ENCODE results near the gene CDC42SE2. TPM values are rescaled to one million over a fixed set of nuclear protein-coding genes. Genes with fewer than 3 reads are reported as not detected.

Gene CDC42SE2
- total RNA-seq, 4 donors from 2014 or later = 25.2 to 38.7 (median 30.1) TPM

DNA sequence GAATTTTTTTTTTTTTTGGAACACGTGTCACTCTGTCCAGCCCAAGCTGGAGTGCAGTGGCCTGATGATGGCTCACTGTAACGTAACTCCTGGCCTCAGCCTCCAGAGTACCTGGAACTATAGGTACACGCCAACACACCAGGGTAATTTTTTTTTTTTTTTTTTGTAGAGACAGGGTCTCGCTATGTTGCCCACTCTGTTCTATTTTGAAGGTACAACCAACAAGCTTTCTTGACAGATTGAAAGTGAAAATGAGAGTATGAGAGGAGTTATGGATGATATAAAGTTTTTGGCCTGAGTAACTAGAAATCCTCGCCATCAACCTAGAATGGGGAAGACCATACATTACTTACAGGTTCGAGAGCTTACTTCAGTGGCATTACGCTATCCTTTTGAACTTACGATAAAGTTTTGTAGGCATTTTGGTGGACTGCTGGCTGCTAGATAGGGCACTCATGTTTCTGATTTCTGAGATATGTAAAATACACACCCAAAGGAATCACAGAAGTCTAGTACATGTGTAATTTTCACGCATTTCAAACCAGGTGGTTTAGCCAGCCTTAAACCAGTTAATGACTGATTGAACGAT lies 806 bp upstream of the CDC42SE2 start:
- peak overlapping the region; percentile 71 to 93 for H3K4me3 ChIP-seq
- peak overlapping the region; percentile 5 to 91 (median 88) for H3K27ac ChIP-seq
- 25 to 28% methylated on average over 8 to 9 of the region's 10 CpGs for whole genome bisulfite sequencing, 2 donors (ENCODE audit: low coverage in 1 of 2)

DNA sequence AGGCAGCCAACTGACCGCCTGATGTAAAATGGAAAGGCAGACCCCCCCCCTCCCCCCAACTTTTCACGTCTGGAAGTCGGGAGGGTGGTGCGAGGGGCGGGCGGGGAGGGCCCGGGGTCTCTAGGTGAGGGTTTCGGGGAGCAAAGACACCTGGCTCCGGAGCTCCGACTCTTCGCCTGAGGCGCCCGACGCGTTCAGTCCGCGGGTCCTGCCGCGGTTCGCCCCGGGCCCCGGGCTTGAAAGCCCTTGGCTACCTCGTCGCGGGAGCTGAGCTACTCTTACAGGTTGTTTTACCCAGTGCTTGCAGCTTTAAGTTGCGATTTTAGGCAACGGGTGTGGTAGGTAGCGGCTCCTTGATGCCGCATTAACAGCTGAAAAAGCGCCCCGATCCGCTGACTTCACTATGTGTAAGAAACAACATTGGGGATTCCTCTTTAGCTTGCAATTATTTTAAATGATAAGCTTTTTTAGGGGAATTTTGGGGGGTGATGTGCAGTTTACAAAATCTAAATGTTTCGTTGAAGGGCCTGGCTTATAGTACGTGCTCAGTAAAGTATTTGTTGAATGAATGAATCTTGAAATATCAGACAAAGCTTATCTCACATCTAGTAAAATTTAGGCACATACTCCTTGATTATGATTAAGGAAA lies 722 bp downstream of the CDC42SE2 start:
- 1% methylated on average over 9 of the region's 34 CpGs for WGBS, 2 donors (ENCODE audit: low coverage in 1 of 2)
- Histone ChIP-seq H3K27ac (peak overlapping the region; percentile 50 to 91 (median 88)), H3K27me3 (no peaks in the 10 kb centered on the region), H3K9me3 (no peaks in the 10 kb centered on the region), H3K4me1 (peaks cover 0 to 51% (median 0%) of the 10 kb centered on the region in 3 donors), H3K4me3 (peak overlapping the region; percentile 71 to 93), H3K36me3 (no peaks in the 10 kb centered on the region)
- TF ChIP-seq EP300 (IDR thresholded peaks at IDR 0.05) (no peak), POLR2AphosphoS5 (IDR thresholded peaks at IDR 0.05) (no peak), POLR2A (IDR thresholded peaks at IDR 0.05) (no peak)
- TF ChIP-seq, protein P1, sequence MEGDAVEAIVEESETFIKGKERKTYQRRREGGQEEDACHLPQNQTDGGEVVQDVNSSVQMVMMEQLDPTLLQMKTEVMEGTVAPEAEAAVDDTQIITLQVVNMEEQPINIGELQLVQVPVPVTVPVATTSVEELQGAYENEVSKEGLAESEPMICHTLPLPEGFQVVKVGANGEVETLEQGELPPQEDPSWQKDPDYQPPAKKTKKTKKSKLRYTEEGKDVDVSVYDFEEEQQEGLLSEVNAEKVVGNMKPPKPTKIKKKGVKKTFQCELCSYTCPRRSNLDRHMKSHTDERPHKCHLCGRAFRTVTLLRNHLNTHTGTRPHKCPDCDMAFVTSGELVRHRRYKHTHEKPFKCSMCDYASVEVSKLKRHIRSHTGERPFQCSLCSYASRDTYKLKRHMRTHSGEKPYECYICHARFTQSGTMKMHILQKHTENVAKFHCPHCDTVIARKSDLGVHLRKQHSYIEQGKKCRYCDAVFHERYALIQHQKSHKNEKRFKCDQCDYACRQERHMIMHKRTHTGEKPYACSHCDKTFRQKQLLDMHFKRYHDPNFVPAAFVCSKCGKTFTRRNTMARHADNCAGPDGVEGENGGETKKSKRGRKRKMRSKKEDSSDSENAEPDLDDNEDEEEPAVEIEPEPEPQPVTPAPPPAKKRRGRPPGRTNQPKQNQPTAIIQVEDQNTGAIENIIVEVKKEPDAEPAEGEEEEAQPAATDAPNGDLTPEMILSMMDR (IDR thresholded peaks at IDR 0.05) = no peak
- ATAC-seq = peak; percentile 12

More for the DNA sequence above, 806 bp upstream of the CDC42SE2 start:
- TF ChIP-seq, protein P1 (IDR thresholded peaks at IDR 0.05) = no peak
- TF ChIP-seq POLR2AphosphoS5 (IDR thresholded peaks at IDR 0.05) = no peak
- TF ChIP-seq POLR2A (IDR thresholded peaks at IDR 0.05) = no peak
- no peak for TF ChIP-seq EP300 (IDR thresholded peaks at IDR 0.05)
- H3K27me3 ChIP-seq = no peaks in the 10 kb centered on the region
- no peaks in the 10 kb centered on the region for H3K36me3 ChIP-seq
- ATAC-seq = no peak
- H3K4me1 ChIP-seq = peaks cover 0 to 36% (median 0%) of the 10 kb centered on the region in 3 donors
- no peaks in the 10 kb centered on the region for H3K9me3 ChIP-seq

DNA sequence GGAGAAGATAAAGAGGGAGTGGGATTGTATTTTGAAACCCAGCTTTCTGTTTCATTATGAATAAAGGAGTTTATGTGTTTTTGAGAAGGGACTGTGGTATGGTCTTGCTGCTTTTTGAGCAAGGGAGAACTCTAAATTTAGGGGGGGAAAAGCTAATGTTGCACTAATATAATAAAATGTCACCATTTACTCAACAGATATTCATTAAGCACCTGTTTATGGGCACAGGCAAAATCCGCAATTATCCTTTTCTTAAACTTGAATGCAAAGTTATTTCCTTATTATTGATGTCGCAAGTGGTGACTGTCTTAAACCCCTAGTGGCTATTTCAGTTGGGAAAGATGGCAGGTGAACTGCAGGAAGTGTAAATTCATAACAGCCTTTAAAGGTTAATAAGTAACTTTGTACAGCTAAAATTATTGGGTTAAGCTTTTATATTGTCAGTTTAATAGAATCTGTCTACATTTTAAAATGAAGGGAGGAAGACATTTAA lies 1.5 kb downstream of the CDC42SE2 start:
- H3K4me3 ChIP-seq = peak overlapping the region in 1 of 2 donors; percentile 93
- WGBS, 2 donors (ENCODE audit: low coverage in 1 of 2) = 56 to 61% methylated on average over 2 of the region's 2 CpGs
- H3K36me3 ChIP-seq = no peaks in the 10 kb centered on the region
- no peak for ATAC-seq
- H3K9me3 ChIP-seq = no peaks in the 10 kb centered on the region
- no peak for TF ChIP-seq EP300 (IDR thresholded peaks at IDR 0.05)
- TF ChIP-seq, protein P1 (IDR thresholded peaks at IDR 0.05) = peak in 3 of 4 experiments; percentile 22 to 47 (median 37)
- peak overlapping the region in 2 of 4 donors; percentile 39 to 91 for H3K27ac ChIP-seq
- peaks cover 0 to 59% (median 0%) of the 10 kb centered on the region in 3 donors for H3K4me1 ChIP-seq
- no peaks in the 10 kb centered on the region for H3K27me3 ChIP-seq

DNA sequence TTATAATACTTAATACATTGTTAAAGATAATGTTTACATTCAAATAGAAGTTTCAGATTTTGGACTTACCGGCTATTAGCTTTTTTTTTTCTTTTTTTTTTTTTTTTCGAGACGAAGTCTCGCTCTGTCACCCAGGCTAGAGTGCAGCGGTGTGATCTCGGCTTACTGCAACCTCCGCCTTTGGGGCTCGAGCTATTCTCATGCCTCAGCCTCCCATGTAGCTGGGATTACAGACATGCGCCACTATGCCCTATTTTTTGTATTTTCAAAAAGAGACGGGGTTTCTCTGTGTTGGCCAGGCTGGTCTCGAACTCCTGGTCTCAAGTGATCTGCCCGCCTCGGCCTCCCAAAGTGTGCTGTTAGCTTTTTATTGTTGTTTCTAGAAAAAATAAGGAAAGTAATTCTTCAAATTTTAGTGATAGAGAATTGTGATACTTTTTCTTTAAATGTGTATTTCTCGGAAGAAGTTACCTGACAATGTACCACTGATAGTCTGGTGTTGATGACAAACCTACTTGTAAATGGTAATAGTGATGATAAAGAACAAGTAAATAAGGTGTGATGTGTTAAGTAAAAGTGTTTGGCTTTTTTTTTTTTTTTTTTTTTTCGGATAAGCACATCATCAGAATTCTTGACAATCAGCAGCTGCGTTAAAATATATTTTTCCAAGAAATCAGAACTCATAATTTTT lies 2.7 kb downstream of the CDC42SE2 start:
- Histone ChIP-seq H3K27me3 (no peaks in the 10 kb centered on the region), H3K4me1 (peaks cover 0 to 68% (median 0%) of the 10 kb centered on the region in 3 donors), H3K36me3 (no peaks in the 10 kb centered on the region), H3K27ac (no peak overlapping the region), H3K4me3 (no peak overlapping the region), H3K9me3 (no peaks in the 10 kb centered on the region)
- 86 to 93% methylated on average over 3 to 13 of the region's 16 CpGs for WGBS, 2 donors (ENCODE audit: low coverage in 1 of 2)
- no peak for ATAC-seq
- TF ChIP-seq, protein P1 (IDR thresholded peaks at IDR 0.05) = no peak
- no peak for TF ChIP-seq EP300 (IDR thresholded peaks at IDR 0.05)
- TF ChIP-seq POLR2AphosphoS5 (IDR thresholded peaks at IDR 0.05) = no peak
- no peak for TF ChIP-seq POLR2A (IDR thresholded peaks at IDR 0.05)
